IMR-90 (cell line): ENCODE data around the gene HTN3. TPM values are rescaled to one million over a fixed set of nuclear protein-coding genes. Genes with fewer than 3 reads are reported as not detected.

Source experiments
- ATAC-seq: fragments of 200-7000 bp; cut with Tn5 transposase; 2 replicates; pipeline ENCODE4 v1.9.1; 2020; ENCODE audit warnings: low read depth, mild to moderate bottlenecking, moderate library complexity
- BruUV-seq: library from RNA; stranded (reverse); fragments of 400-500 nt; replicated peaks from 2 replicates; lab custom pipeline; 2021; lab: Mats Ljungman, UMichigan
- CTCF ChIA-PET: fragments of 300-600 bp; formaldehyde crosslinking; extraction: SDS; loops from one replicate; lab custom pipeline; 2021; ENCODE audit warnings: antibody characterized with exemption; lab: Yijun Ruan, JAX
- POLR2A ChIA-PET: fragments of 300-600 bp; sonication (Branson Sonifier 250); formaldehyde crosslinking; loops from one replicate; lab custom pipeline; 2022; ENCODE audit warnings: antibody characterized with exemption; ENCODE audit not compliant: unreplicated experiment; lab: Charles Lee
- DNase-seq: peaks from one replicate; pipeline ENCODE4 v3.0.0; 2013
- H2AFZ ChIP-seq: replicated peaks from 2 replicates; pipeline ENCODE3; 2013; ENCODE audit warnings: low read length, mild to moderate bottlenecking; ENCODE audit not compliant: poor library complexity
- H2AK5ac ChIP-seq: 2 replicates; pipeline ENCODE4 v1.6.1; 2013; ENCODE audit warnings: low read depth, low read length, inconsistent platforms
- H2AK9ac ChIP-seq: replicated peaks from 2 replicates; pipeline ENCODE3; 2013; ENCODE audit warnings: mild to moderate bottlenecking, low read depth, low read length, moderate library complexity; ENCODE audit not compliant: poor library complexity
- H2BK120ac ChIP-seq: 2 replicates; pipeline ENCODE4 v1.6.1; 2013; ENCODE audit warnings: low read depth, low read length, inconsistent platforms
- H2BK15ac ChIP-seq: 3 replicates; pipeline ENCODE4 v1.6.1; 2013; ENCODE audit warnings: low read depth, low read length, inconsistent platforms
- H2BK20ac ChIP-seq: 2 replicates; pipeline ENCODE4 v1.6.1; 2013; ENCODE audit warnings: low read depth, mild to moderate bottlenecking, inconsistent platforms, low read length, moderate library complexity
- H2BK5ac ChIP-seq: 2 replicates; pipeline ENCODE4 v1.6.1; 2013; ENCODE audit warnings: mild to moderate bottlenecking, low read depth, low read length, inconsistent platforms; ENCODE audit not compliant: poor library complexity, severe bottlenecking
- H3K14ac ChIP-seq: replicated peaks from 2 replicates; pipeline ENCODE4 v1.6.1; 2013; ENCODE audit warnings: low read depth, low read length, inconsistent platforms
- H3K18ac ChIP-seq: 2 replicates; pipeline ENCODE4 v1.6.1; 2013; ENCODE audit warnings: low read depth, low read length, control low read depth
- H3K23ac ChIP-seq: 2 replicates; pipeline ENCODE4 v1.6.1; 2013; ENCODE audit warnings: low read depth, low read length, inconsistent platforms
- H3K27ac ChIP-seq: 2 replicates; pipeline ENCODE4 v1.5.1; 2013; ENCODE audit warnings: mild to moderate bottlenecking, control low read depth, low read length; ENCODE audit not compliant: insufficient read depth
- H3K27me3 ChIP-seq: 2 replicates; pipeline ENCODE4 v1.6.1; 2013; ENCODE audit warnings: low read length; ENCODE audit not compliant: control insufficient read depth, insufficient read depth
- H3K36me3 ChIP-seq: 2 replicates; pipeline ENCODE4 v1.6.1; 2013; ENCODE audit warnings: low read length, mixed read lengths; ENCODE audit not compliant: control insufficient read depth, insufficient read depth
- H3K4ac ChIP-seq: 2 replicates; pipeline ENCODE4 v1.6.1; 2013; ENCODE audit warnings: low read depth, low read length, inconsistent platforms
- H3K4me1 ChIP-seq: 2 replicates; pipeline ENCODE4 v1.6.1; 2013; ENCODE audit warnings: low read length, mixed read lengths; ENCODE audit not compliant: control insufficient read depth, insufficient read depth
- H3K4me2 ChIP-seq: 2 replicates; pipeline ENCODE4 v1.6.1; 2013; ENCODE audit warnings: low read depth, mild to moderate bottlenecking, control low read depth, low read length, moderate library complexity
- H3K4me3 ChIP-seq: 2 replicates; pipeline ENCODE4 v1.5.1; 2013; ENCODE audit warnings: low read depth, mild to moderate bottlenecking, control low read depth, low read length, moderate library complexity; ENCODE audit not compliant: insufficient read depth
- H3K56ac ChIP-seq: 2 replicates; pipeline ENCODE4 v1.6.1; 2013; ENCODE audit warnings: low read length, inconsistent platforms; ENCODE audit not compliant: insufficient read depth; ENCODE audit errors: extremely low read depth
- H3K79me1 ChIP-seq, 2 experiments: 2 replicates each; pipeline ENCODE4 v1.6.1; 2013; ENCODE audit warnings: low read length in 2 of 2, inconsistent platforms in 1 of 2, low read depth in 1 of 2
- H3K9ac ChIP-seq: 2 replicates; pipeline ENCODE4 v1.6.1; 2013; ENCODE audit warnings: low read depth, low read length, control low read depth
- H3K9me1 ChIP-seq: 2 replicates; pipeline ENCODE4 v1.6.1; 2013; ENCODE audit warnings: low read length, inconsistent platforms; ENCODE audit not compliant: insufficient read depth
- H3K9me3 ChIP-seq: 2 replicates; pipeline ENCODE4 v1.6.1; 2013; ENCODE audit warnings: low read length; ENCODE audit not compliant: control insufficient read depth, insufficient read depth
- H4K20me1 ChIP-seq: 2 replicates; pipeline ENCODE4 v1.6.1; 2013; ENCODE audit warnings: low read length, inconsistent platforms; ENCODE audit not compliant: insufficient read depth
- H4K5ac ChIP-seq: 2 replicates; pipeline ENCODE4 v1.6.1; 2013; ENCODE audit warnings: mild to moderate bottlenecking, low read depth, low read length, control low read depth
- H4K8ac ChIP-seq, 2 experiments: 2 replicates each; pipeline ENCODE4 v1.6.1; 2013; ENCODE audit warnings: low read depth in 2 of 2, low read length in 2 of 2, control low read depth in 1 of 2, inconsistent platforms in 1 of 2
- H4K91ac ChIP-seq: 2 replicates; pipeline ENCODE4 v1.6.1; 2013; ENCODE audit warnings: low read depth, low read length, inconsistent platforms; ENCODE audit not compliant: insufficient read depth
- BHLHE40 ChIP-seq: fragments of 150-350 bp; IDR thresholded peaks from 2 replicates; pipeline ENCODE4 v1.6.1; 2016; ENCODE audit warnings: mild to moderate bottlenecking, low read depth, low read length
- CEBPB ChIP-seq: IDR thresholded peaks from 2 replicates; pipeline ENCODE4 v1.6.1; 2012; ENCODE audit warnings: low read depth, low read length, improper control_type of control experiment
- CHD1 ChIP-seq: IDR thresholded peaks from 2 replicates; pipeline ENCODE4 v1.6.1; 2012; ENCODE audit warnings: low read depth, low read length, improper control_type of control experiment
- FOS ChIP-seq: fragments of 150-350 bp; IDR thresholded peaks from 2 replicates; pipeline ENCODE4 v1.6.1; 2016; ENCODE audit warnings: low read depth, low read length
- MAFK ChIP-seq: IDR thresholded peaks from 2 replicates; pipeline ENCODE4 v1.6.1; 2012; ENCODE audit warnings: low read depth, low read length, improper control_type of control experiment
- MAZ ChIP-seq: IDR thresholded peaks from 2 replicates; pipeline ENCODE4 v1.6.1; 2012; ENCODE audit warnings: low read depth, mild to moderate bottlenecking, low read length, improper control_type of control experiment, moderate library complexity, borderline replicate concordance
- MXI1 ChIP-seq: IDR thresholded peaks from 2 replicates; pipeline ENCODE4 v1.6.1; 2012; ENCODE audit warnings: low read depth, mild to moderate bottlenecking, low read length, moderate library complexity, borderline replicate concordance
- NFE2L2 ChIP-seq: fragments of 150-350 bp; IDR thresholded peaks from 2 replicates; pipeline ENCODE4 v1.6.1; 2016; ENCODE audit warnings: low read depth, mild to moderate bottlenecking, low read length
- RAD21 ChIP-seq: IDR thresholded peaks from 2 replicates; pipeline ENCODE4 v1.6.1; 2012; ENCODE audit warnings: low read length, improper control_type of control experiment
- RCOR1 ChIP-seq: IDR thresholded peaks from 2 replicates; pipeline ENCODE4 v1.6.1; 2012; ENCODE audit warnings: mild to moderate bottlenecking, low read length, improper control_type of control experiment; ENCODE audit not compliant: insufficient replicate concordance
- RFX5 ChIP-seq: IDR thresholded peaks from 2 replicates; pipeline ENCODE4 v1.8.0; 2012; ENCODE audit warnings: low read depth, mild to moderate bottlenecking, low read length, moderate library complexity
- SMC3 ChIP-seq: fragments of 150-350 bp; IDR thresholded peaks from 2 replicates; pipeline ENCODE4 v1.6.1; 2016; ENCODE audit warnings: low read depth, mild to moderate bottlenecking, antibody characterized with exemption, low read length, moderate library complexity
- dilution Hi-C: fragments of 300-500 bp; cut with HindIII; formaldehyde crosslinking; loops from one replicate; pipeline ENCODE4 v1.14.3; 2018; ENCODE audit warnings: low sequenced_read_pairs; ENCODE audit not compliant: unreplicated experiment
- in situ Hi-C: fragments of 300-500 bp; cut with MboI; formaldehyde crosslinking; loops from 3 replicates; pipeline ENCODE4 v1.14.3; 2019; ENCODE audit warnings: low sequenced_read_pairs, inconsistent platforms, mixed read lengths
- intact Hi-C: fragments of 100-400 bp; cut with micrococcal nuclease; formaldehyde crosslinking; loops from 2 replicates; pipeline ENCODE4 v1.10.0; 2022
- polyA plus RNA-seq, 3 experiments: library from polyadenylated mRNA; depleted of rRNA; stranded (reverse); fragments of >200 nt; gene quantifications; 2 replicates each; pipeline ENCODE4 v1.2.3, GENCODE V29; 2012; ENCODE audit warnings: low replicate concordance in 1 of 3
- total RNA-seq: library from RNA; depleted of rRNA; stranded (reverse); fragments of >200 nt; gene quantifications from 2 replicates; pipeline ENCODE4 v1.2.3, GENCODE V29; 2012
- TF ChIP-seq, protein P1 (sequence below): conservative IDR thresholded peaks from 2 replicates; pipeline ENCODE4 v1.5.1; 2012; ENCODE audit warnings: mild to moderate bottlenecking, low read depth, low read length, improper control_type of control experiment
- TF ChIP-seq, protein P2 (sequence below): fragments of 150-350 bp; IDR thresholded peaks from 2 replicates; pipeline ENCODE4 v1.6.1; 2017; ENCODE audit warnings: mild to moderate bottlenecking, antibody characterized with exemption, low read length, low read depth

HTN3 gene
- total and polyA plus RNA-seq, 2 of the 4 experiments (the other 2 are of a cell fraction), result not detected

DNA sequence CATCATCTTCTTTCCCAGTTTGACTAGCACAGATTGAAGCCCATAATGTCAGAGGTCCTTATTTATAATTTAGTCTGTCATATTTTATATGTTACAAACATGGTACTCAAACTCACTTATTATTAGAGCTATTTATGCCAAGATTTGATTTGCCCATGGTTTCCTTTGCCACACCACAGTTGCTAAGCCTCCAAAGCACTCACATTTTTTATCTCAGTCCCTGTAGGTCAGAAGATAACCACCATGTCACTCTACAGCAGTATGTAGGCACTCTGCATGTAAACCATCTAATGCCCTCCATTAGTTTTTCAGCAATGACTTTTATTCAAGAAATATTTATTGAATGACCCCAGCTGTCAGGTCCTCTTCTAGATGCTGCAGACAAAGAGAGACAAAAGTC lies 25.8 kb upstream of the HTN3 start:
- in situ Hi-C loops (no loop called here), dilution Hi-C loops (no loop called here), intact Hi-C loops (no loop called here)
- H4K8ac ChIP-seq, result no peak overlapping the region
- no peak overlapping the region for H3K4ac ChIP-seq
- BruUV-seq, result no TSS peak
- no peak overlapping the region for H3K4me2 ChIP-seq
- H2BK5ac ChIP-seq, result no peak overlapping the region
- no peaks in the 10 kb centered on the region for H3K27me3 ChIP-seq
- H3K9ac ChIP-seq, result no peak overlapping the region
- H2BK20ac ChIP-seq, result no peak overlapping the region
- no peak overlapping the region for H4K91ac ChIP-seq
- H2AK5ac ChIP-seq, result no peak overlapping the region
- H2AFZ ChIP-seq, result no peak overlapping the region
- H3K4me3 ChIP-seq, result no peak overlapping the region
- H3K9me1 ChIP-seq, result no peaks in the 10 kb centered on the region
- no peak overlapping the region for H3K23ac ChIP-seq
- no peak overlapping the region for H3K14ac ChIP-seq
- no peak overlapping the region for H2AK9ac ChIP-seq
- H3K4me1 ChIP-seq, result no peaks in the 10 kb centered on the region
- no peaks in the 10 kb centered on the region for H3K79me1 ChIP-seq
- no peak overlapping the region for H3K56ac ChIP-seq
- no peak overlapping the region for H2BK120ac ChIP-seq
- no peak overlapping the region for H2BK15ac ChIP-seq
- no peaks in the 10 kb centered on the region for H4K20me1 ChIP-seq
- ChIA-PET POLR2A (no interaction called here), CTCF (no interaction called here)
- H4K5ac ChIP-seq, result no peak overlapping the region
- H3K36me3 ChIP-seq, result no peaks in the 10 kb centered on the region
- H3K27ac ChIP-seq, result no peak overlapping the region
- no peak overlapping the region for H3K18ac ChIP-seq
- no peaks in the 10 kb centered on the region for H3K9me3 ChIP-seq
- DNase-seq, result no peak
- ATAC-seq, result no peak
- no peak for TF ChIP-seq CHD1
- TF ChIP-seq, protein P1, sequence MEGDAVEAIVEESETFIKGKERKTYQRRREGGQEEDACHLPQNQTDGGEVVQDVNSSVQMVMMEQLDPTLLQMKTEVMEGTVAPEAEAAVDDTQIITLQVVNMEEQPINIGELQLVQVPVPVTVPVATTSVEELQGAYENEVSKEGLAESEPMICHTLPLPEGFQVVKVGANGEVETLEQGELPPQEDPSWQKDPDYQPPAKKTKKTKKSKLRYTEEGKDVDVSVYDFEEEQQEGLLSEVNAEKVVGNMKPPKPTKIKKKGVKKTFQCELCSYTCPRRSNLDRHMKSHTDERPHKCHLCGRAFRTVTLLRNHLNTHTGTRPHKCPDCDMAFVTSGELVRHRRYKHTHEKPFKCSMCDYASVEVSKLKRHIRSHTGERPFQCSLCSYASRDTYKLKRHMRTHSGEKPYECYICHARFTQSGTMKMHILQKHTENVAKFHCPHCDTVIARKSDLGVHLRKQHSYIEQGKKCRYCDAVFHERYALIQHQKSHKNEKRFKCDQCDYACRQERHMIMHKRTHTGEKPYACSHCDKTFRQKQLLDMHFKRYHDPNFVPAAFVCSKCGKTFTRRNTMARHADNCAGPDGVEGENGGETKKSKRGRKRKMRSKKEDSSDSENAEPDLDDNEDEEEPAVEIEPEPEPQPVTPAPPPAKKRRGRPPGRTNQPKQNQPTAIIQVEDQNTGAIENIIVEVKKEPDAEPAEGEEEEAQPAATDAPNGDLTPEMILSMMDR, result no peak
- TF ChIP-seq MAFK, result no peak
- no peak for TF ChIP-seq NFE2L2
- TF ChIP-seq CEBPB, result no peak
- no peak for TF ChIP-seq RAD21
- no peak for TF ChIP-seq BHLHE40
- no peak for TF ChIP-seq RFX5
- TF ChIP-seq MAZ, result no peak
- TF ChIP-seq MXI1, result no peak
- TF ChIP-seq SMC3, result no peak
- TF ChIP-seq, protein P2, sequence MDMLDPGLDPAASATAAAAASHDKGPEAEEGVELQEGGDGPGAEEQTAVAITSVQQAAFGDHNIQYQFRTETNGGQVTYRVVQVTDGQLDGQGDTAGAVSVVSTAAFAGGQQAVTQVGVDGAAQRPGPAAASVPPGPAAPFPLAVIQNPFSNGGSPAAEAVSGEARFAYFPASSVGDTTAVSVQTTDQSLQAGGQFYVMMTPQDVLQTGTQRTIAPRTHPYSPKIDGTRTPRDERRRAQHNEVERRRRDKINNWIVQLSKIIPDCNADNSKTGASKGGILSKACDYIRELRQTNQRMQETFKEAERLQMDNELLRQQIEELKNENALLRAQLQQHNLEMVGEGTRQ, result no peak
- no peak for TF ChIP-seq FOS
- no peak for TF ChIP-seq RCOR1
